HepG2 (cell line): Measurements from ENCODE around the gene SCFD2. TPM values are rescaled to one million over a fixed set of nuclear protein-coding genes. Genes with fewer than 3 reads are reported as not detected.

Source experiments
- AGO2 ChIP-seq: fragments of 200-400 bp; formaldehyde crosslinking; optimal IDR thresholded peaks from 2 replicates; pipeline ENCODE3; 2017; ENCODE audit warnings: mild to moderate bottlenecking, low read depth, low read length, moderate library complexity
- CREM ChIP-seq, 2 experiments: sonication (generic) in 1 of 2; formaldehyde crosslinking in 1 of 2; IDR thresholded peaks; 2 replicates each; pipeline versions ENCODE4 v1.4.0 to v1.6.1; 2016 to 2020; ENCODE audit warnings: antibody characterized with exemption in 1 of 2, mild to moderate bottlenecking in 1 of 2, missing genetic modification reagents in 1 of 2
- FOXJ3 ChIP-seq: sonication (generic); formaldehyde crosslinking; IDR thresholded peaks from 2 replicates; pipeline ENCODE4 v1.4.0; 2020; ENCODE audit warnings: missing genetic modification reagents, mild to moderate bottlenecking, borderline replicate concordance
- FOXK2 ChIP-seq: fragments of 450-650 bp; IDR thresholded peaks from 2 replicates; pipeline ENCODE4 v1.6.1; 2016
- GATAD2A ChIP-seq: IDR thresholded peaks from 2 replicates; pipeline ENCODE4 v1.6.1; 2016
- HNF1A ChIP-seq, 2 experiments: sonication (generic) in 1 of 2; formaldehyde crosslinking in 1 of 2; IDR thresholded peaks; 2 replicates each; pipeline versions ENCODE4 v1.4.0 to v1.6.1; 2016 to 2020; ENCODE audit warnings: borderline replicate concordance in 1 of 2, low read depth in 1 of 2, mild to moderate bottlenecking in 1 of 2, missing genetic modification reagents in 1 of 2
- NFIC ChIP-seq: IDR thresholded peaks from 2 replicates; pipeline ENCODE4 v1.6.1; 2012; ENCODE audit warnings: mild to moderate bottlenecking, low read length, inconsistent platforms
- PAXIP1 ChIP-seq: sonication (generic); formaldehyde crosslinking; conservative IDR thresholded peaks from 2 replicates; pipeline ENCODE4 v1.4.0; 2020; ENCODE audit warnings: mild to moderate bottlenecking, missing genetic modification reagents, moderate library complexity
- PITX1 ChIP-seq: sonication (generic); formaldehyde crosslinking; IDR thresholded peaks from 2 replicates; pipeline ENCODE4 v1.5.1; 2020; ENCODE audit warnings: mild to moderate bottlenecking, missing genetic modification reagents
- REPIN1 ChIP-seq: sonication (generic); formaldehyde crosslinking; IDR thresholded peaks from 2 replicates; pipeline ENCODE4 v1.8.0; 2022; ENCODE audit warnings: missing genetic modification reagents, low read depth, mild to moderate bottlenecking, borderline replicate concordance
- SOX13 ChIP-seq, 3 experiments: fragments of 450-650 bp in 1 of 3; sonication (generic) in 1 of 3; formaldehyde crosslinking in 1 of 3; IDR thresholded peaks in 2 of 3; conservative IDR thresholded peaks in 1 of 3; 2 replicates each; pipeline versions ENCODE4 v1.5.0 to v1.6.1; 2016 to 2020; ENCODE audit warnings: antibody characterized with exemption in 1 of 3, mild to moderate bottlenecking in 1 of 3, missing compliant biosample characterization in 1 of 3, missing genetic modification reagents in 1 of 3, moderate library complexity in 1 of 3
- SOX6 ChIP-seq, 2 experiments: fragments of 450-650 bp in 1 of 2; sonication (generic) in 1 of 2; formaldehyde crosslinking in 1 of 2; IDR thresholded peaks; 2 replicates each; pipeline versions ENCODE4 v1.4.0 to v1.6.1; 2017 to 2020; ENCODE audit warnings: antibody characterized with exemption in 1 of 2, mild to moderate bottlenecking in 1 of 2, missing genetic modification reagents in 1 of 2
- ZMYM4 ChIP-seq: sonication (generic); formaldehyde crosslinking; IDR thresholded peaks from 2 replicates; pipeline ENCODE4 v1.8.1; 2023; ENCODE audit warnings: mild to moderate bottlenecking, missing genetic modification reagents
- ZNF644 ChIP-seq: IDR thresholded peaks from 2 replicates; pipeline ENCODE4 v1.6.1; 2016; ENCODE audit warnings: low read depth
- ZNF737 ChIP-seq: sonication (generic); formaldehyde crosslinking; IDR thresholded peaks from 2 replicates; pipeline ENCODE4 v1.5.0; 2020; ENCODE audit warnings: missing genetic modification reagents, mild to moderate bottlenecking, borderline replicate concordance
- ZNF792 ChIP-seq: IDR thresholded peaks from 2 replicates; pipeline ENCODE4 v1.6.1; 2016
- ZXDC ChIP-seq: sonication (generic); formaldehyde crosslinking; IDR thresholded peaks from 2 replicates; pipeline ENCODE4 v1.5.0; 2020; ENCODE audit warnings: mild to moderate bottlenecking, missing genetic modification reagents
- polyA plus RNA-seq, 8 experiments: library from polyadenylated mRNA; depleted of rRNA in 3 of 8; stranded (reverse) in 7 of 8; unstranded in 1 of 8; fragments of >200 nt; fragmentation: Illumina TruSeq in 4 of 8; extraction: Trizol in 4 of 8; gene quantifications; 2 replicates each; pipeline versions ENCODE4 v1.2.1 to v1.2.3, GENCODE V29; 2011 to 2016; ENCODE audit warnings: low read depth in 4 of 8, missing spikeins in 1 of 8, mixed read lengths in 1 of 8; ENCODE audit not compliant: insufficient read depth in 1 of 8
- total RNA-seq, 5 experiments: library from RNA; depleted of rRNA; stranded (reverse); fragments of >200 nt; fragmentation: Illumina TruSeq; extraction: Trizol; gene quantifications; 2 replicates each; pipeline ENCODE4 v1.2.3, GENCODE V29; 2016; ENCODE audit warnings: low read depth in 1 of 5

The SCFD2 gene
- total and polyA plus RNA-seq, 2 of the 13 experiments (the other 11 are each of a cell fraction or from before 2014, with no cell fraction given), result 4.6 to 15.6 TPM

GRCh38 chr4:53322696-53323095 is 43.2 kb downstream of the SCFD2 start (continued):
- TF ChIP-seq HNF1A (IDR thresholded peaks at IDR 0.05; ENCODE audit: low read depth), result 0 out of 2 replicates have a peak, but pooled peaks have one; percentile 32
- no peak; the same call in 1 of the 2 replicates for TF ChIP-seq HNF1A (CRISPR knock-in tag; IDR thresholded peaks at IDR 0.05; ENCODE audit: borderline replicate concordance)
- TF ChIP-seq ZNF792, result peak; percentile 25; the same call in 1 of the 2 replicates
- TF ChIP-seq ZNF737, result no peak
- TF ChIP-seq ZMYM4, result peak; percentile 29; the same call in 1 of the 2 replicates
- TF ChIP-seq NFIC, result 0 out of 2 replicates have a peak, but pooled peaks have one; percentile 47
- TF ChIP-seq GATAD2A (CRISPR knock-in tag), result peak; percentile 37; the same call in 1 of the 2 replicates
- no peak for TF ChIP-seq ZXDC (CRISPR knock-in tag)
- peak; percentile 50; the same call in 1 of the 2 replicates for TF ChIP-seq PAXIP1
- TF ChIP-seq AGO2, result no peak
- TF ChIP-seq FOXK2, result no peak
- TF ChIP-seq SOX13 (IDR thresholded peaks at IDR 0.05), result no peak
- TF ChIP-seq SOX13 (CRISPR knock-in tag; conservative IDR thresholded peaks at IDR 0.05 in 1 of 2, IDR thresholded peaks at IDR 0.05 in 1 of 2), result peak in 1 of 2 experiments; percentile 40; a peak in 1 of 4 replicates
- peak; percentile 19; the same call in 1 of the 2 replicates for TF ChIP-seq ZNF644
- TF ChIP-seq PITX1 (CRISPR knock-in tag), result peak; percentile 55; the same call in 1 of the 2 replicates
- TF ChIP-seq CREM (IDR thresholded peaks at IDR 0.05), result 0 out of 2 replicates have a peak, but pooled peaks have one; percentile 29
- no peak for TF ChIP-seq CREM (CRISPR knock-in tag; IDR thresholded peaks at IDR 0.05)
- 0 out of 2 replicates have a peak, but pooled peaks have one; percentile 22 for TF ChIP-seq REPIN1
- TF ChIP-seq SOX6 (IDR thresholded peaks at IDR 0.05), result no peak
- peak; percentile 42; the same call in 1 of the 2 replicates for TF ChIP-seq SOX6 (CRISPR knock-in tag; IDR thresholded peaks at IDR 0.05)
- peak; percentile 44; the same call in 1 of the 2 replicates for TF ChIP-seq FOXJ3 (CRISPR knock-in tag)
